RWPE2 (cell line): Measurements from ENCODE around the gene IBTK.

Experiments used
- ATAC-seq: fragments of 200-7000 bp; cut with Tn5 transposase; 3 replicates; pipeline ENCODE4 v1.9.1; 2021; ENCODE audit warnings: low read depth
- DNase-seq: peaks from one replicate; pipeline ENCODE4 v3.0.0-alpha.2; 2020; ENCODE audit warnings: low spot score
- H3K27ac ChIP-seq: fragments of 450-650 bp; 2 replicates; pipeline ENCODE4 v1.5.1; 2017; ENCODE audit warnings: mild to moderate bottlenecking; ENCODE audit not compliant: poor library complexity, severe bottlenecking
- H3K27me3 ChIP-seq: fragments of 250-450 bp; sonication (Bioruptor Pico); 2 replicates; pipeline ENCODE4 v1.5.1; 2021; ENCODE audit warnings: mild to moderate bottlenecking, moderate library complexity; ENCODE audit not compliant: insufficient read depth, poor library complexity, severe bottlenecking
- H3K36me3 ChIP-seq: fragments of 250-450 bp; sonication (Bioruptor Pico); 2 replicates; pipeline ENCODE4 v1.5.1; 2020; ENCODE audit warnings: low read depth, mild to moderate bottlenecking, moderate library complexity
- H3K4me1 ChIP-seq: fragments of 250-450 bp; sonication (Bioruptor Pico); 2 replicates; pipeline ENCODE4 v1.5.1; 2021; ENCODE audit warnings: mild to moderate bottlenecking, moderate library complexity; ENCODE audit not compliant: insufficient read depth, poor library complexity, severe bottlenecking
- H3K4me3 ChIP-seq: fragments of 250-450 bp; sonication (Bioruptor Pico); 2 replicates; pipeline ENCODE4 v1.5.1; 2021; ENCODE audit warnings: mild to moderate bottlenecking, moderate library complexity; ENCODE audit not compliant: severe bottlenecking
- H3K9me3 ChIP-seq: fragments of 250-450 bp; sonication (Bioruptor Pico); 2 replicates; pipeline ENCODE4 v1.5.1; 2021; ENCODE audit warnings: mild to moderate bottlenecking, moderate library complexity; ENCODE audit not compliant: severe bottlenecking
- TF ChIP-seq, protein P1 (sequence below): fragments of 450-650 bp; IDR thresholded peaks from one replicate; pipeline ENCODE4 v1.5.1; 2017; ENCODE audit warnings: mild to moderate bottlenecking, moderate library complexity; ENCODE audit not compliant: poor library complexity, severe bottlenecking

IBTK gene

DNA sequence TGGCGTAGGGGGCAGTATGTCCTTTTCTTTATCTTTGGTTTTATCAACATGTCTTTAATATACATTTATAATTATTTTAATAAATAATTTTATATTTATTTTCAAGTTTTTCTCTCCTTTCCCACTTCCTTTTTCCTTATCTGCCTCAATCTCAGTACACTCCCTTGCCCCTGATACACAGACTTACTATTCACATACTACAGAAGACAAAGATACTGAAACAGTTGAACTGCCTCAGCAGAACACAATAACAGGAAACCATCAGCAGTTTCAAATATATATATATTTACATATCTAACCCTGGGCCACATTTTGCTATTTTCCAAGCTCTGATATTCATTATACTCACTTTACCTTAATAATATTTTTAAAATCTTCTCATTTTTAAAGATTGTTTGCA is 19.8 kb downstream of the IBTK start:
- DNase-seq (no peak), ATAC-seq (no peak)
- no peak overlapping the region for H3K4me3 ChIP-seq
- H3K4me1 ChIP-seq: no peaks in the 10 kb centered on the region
- no peaks in the 10 kb centered on the region for H3K27me3 ChIP-seq
- no peaks in the 10 kb centered on the region for H3K9me3 ChIP-seq
- TF ChIP-seq, protein P1, sequence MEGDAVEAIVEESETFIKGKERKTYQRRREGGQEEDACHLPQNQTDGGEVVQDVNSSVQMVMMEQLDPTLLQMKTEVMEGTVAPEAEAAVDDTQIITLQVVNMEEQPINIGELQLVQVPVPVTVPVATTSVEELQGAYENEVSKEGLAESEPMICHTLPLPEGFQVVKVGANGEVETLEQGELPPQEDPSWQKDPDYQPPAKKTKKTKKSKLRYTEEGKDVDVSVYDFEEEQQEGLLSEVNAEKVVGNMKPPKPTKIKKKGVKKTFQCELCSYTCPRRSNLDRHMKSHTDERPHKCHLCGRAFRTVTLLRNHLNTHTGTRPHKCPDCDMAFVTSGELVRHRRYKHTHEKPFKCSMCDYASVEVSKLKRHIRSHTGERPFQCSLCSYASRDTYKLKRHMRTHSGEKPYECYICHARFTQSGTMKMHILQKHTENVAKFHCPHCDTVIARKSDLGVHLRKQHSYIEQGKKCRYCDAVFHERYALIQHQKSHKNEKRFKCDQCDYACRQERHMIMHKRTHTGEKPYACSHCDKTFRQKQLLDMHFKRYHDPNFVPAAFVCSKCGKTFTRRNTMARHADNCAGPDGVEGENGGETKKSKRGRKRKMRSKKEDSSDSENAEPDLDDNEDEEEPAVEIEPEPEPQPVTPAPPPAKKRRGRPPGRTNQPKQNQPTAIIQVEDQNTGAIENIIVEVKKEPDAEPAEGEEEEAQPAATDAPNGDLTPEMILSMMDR: no peak
- H3K36me3 ChIP-seq: peaks cover 94% of the 10 kb centered on the region
- no peak overlapping the region for H3K27ac ChIP-seq

DNA sequence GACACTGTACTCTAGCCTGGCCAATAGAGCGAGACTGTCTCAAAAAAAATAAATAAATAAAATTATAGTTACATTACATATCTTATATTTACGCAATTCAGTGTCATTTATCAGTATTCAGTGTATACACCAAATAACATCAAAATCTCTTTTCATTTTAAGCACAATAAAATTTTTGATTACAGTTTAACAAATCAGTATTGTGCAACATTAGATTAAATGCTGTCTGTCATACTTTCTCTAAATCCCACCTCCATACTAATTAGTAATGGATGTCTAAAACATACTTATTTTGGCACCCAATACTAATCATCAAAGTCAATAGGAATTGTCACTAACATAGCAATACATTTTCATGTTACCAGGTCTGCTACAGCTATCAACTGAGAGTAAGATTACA is 27.4 kb downstream of the IBTK start:
- DNase-seq (no peak), ATAC-seq (no peak)
- H3K27ac ChIP-seq: no peak overlapping the region
- H3K4me3 ChIP-seq: no peak overlapping the region
- H3K27me3 ChIP-seq: no peaks in the 10 kb centered on the region
- no peaks in the 10 kb centered on the region for H3K9me3 ChIP-seq
- TF ChIP-seq, protein P1: no peak
- H3K4me1 ChIP-seq: no peaks in the 10 kb centered on the region
- H3K36me3 ChIP-seq: peaks cover 98% of the 10 kb centered on the region

DNA sequence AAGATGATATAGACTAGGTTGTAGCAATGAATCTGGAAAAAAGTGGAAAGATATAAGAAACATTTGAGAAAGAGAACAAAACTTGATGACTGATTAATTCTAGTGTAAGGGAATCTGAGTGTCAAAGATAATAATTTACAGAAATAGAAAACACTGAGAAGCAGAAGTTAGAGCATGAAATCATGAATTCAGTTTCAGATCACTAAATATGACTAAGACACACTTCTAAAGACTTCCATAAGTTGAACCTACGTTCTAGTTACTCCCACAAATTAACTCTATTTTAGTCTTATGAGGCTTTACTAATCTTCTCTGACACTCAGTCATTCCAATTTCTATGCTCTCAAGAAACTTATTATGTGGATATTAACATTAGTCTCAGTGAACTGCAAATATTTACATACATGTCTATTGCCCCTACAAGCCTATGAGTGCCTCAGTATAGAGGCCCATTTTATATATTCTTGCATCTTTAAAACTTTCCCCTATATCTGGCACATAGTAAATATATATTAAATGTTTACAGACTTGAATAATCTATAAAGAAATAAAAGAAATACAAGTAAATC is 30.4 kb downstream of the IBTK start:
- Histone ChIP-seq H3K36me3 (peaks cover 96% of the 10 kb centered on the region), H3K27ac (no peak overlapping the region), H3K9me3 (no peaks in the 10 kb centered on the region), H3K4me1 (no peaks in the 10 kb centered on the region), H3K4me3 (no peak overlapping the region), H3K27me3 (no peaks in the 10 kb centered on the region)
- ATAC-seq (no peak), DNase-seq (no peak)
- TF ChIP-seq, protein P1: no peak

DNA sequence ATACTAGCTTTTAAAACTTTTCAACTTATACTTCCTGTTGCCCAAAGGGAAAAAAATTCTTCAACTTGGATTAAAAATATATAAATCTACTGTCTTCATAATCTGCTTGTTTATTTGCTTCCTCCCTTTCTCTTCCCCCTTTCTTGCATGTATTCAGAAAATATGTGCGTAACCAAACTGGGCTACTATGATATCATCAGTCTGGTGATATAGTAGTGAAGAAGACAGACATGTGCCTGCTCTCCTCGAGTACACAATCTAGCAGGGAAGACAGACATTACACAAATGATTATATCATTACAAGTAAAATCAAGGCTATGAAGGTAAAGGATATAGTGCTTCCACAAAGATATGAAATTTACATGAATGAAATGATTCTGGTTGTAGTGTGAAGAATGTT is 31.0 kb downstream of the IBTK start:
- no peaks in the 10 kb centered on the region for H3K9me3 ChIP-seq
- no peak overlapping the region for H3K27ac ChIP-seq
- H3K36me3 ChIP-seq: peaks cover 96% of the 10 kb centered on the region
- TF ChIP-seq, protein P1: no peak
- ATAC-seq (no peak), DNase-seq (no peak)
- no peaks in the 10 kb centered on the region for H3K4me1 ChIP-seq
- H3K27me3 ChIP-seq: no peaks in the 10 kb centered on the region
- H3K4me3 ChIP-seq: no peak overlapping the region

DNA sequence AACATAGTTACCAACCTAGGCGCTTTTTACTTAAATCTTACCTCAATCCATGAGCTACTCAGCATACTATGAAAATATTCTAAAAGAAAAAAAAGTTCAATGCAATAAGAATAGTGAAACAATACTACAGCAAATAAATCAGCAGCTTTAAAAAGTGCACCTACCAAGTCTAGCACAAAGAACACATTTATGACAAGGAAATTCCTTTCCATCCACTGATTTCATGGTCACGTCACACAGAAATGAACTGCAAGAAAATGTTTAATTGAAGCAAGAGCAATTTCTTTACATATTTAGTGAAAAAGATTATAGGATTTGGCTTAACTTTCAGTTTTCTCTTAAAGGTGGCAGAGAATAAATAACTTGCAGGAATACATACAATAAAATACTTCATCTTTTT is 36.2 kb downstream of the IBTK start:
- no peak overlapping the region for H3K27ac ChIP-seq
- H3K4me1 ChIP-seq: no peaks in the 10 kb centered on the region
- ATAC-seq (no peak), DNase-seq (no peak)
- H3K4me3 ChIP-seq: no peak overlapping the region
- TF ChIP-seq, protein P1: no peak
- H3K9me3 ChIP-seq: no peaks in the 10 kb centered on the region
- no peaks in the 10 kb centered on the region for H3K27me3 ChIP-seq
- peaks cover 98% of the 10 kb centered on the region for H3K36me3 ChIP-seq
